Adrenal gland (tissue), 12 donors: Measurements from ENCODE around the gene MYO9B. TPM values are rescaled to one million over a fixed set of nuclear protein-coding genes. Genes with fewer than 3 reads are reported as not detected.
A peak's percentile ranks its signal among the peaks of the same experiment; 100 is the strongest.

Experiments used
- DNase-seq, 7 donors: peaks; one replicate each; pipeline ENCODE4 v3.0.0-alpha.2; 2019 to 2020
- H3K27ac ChIP-seq, 5 donors: fragments of 200-600 bp; sonication (generic) in 4 of 5; 1 replicate in 3 of 5; 2 replicates in 2 of 5; pipeline versions ENCODE4 v1.5.1 to v1.8.0; 2016 to 2020; ENCODE audit warnings: mild to moderate bottlenecking in 1 of 5
- H3K27me3 ChIP-seq: fragments of 200-600 bp; 2 replicates; pipeline ENCODE4 v1.8.0; 2021
- H3K36me3 ChIP-seq, 2 donors: fragments of 200-600 bp; replicated peaks in 1 of 2; 1 replicate in 1 of 2; 2 replicates in 1 of 2; pipeline versions ENCODE4 v1.5.1 to v1.8.0; 2018 to 2022
- H3K4me1 ChIP-seq, 2 donors: fragments of 200-600 bp; replicated peaks in 1 of 2; 1 replicate in 1 of 2; 2 replicates in 1 of 2; pipeline versions ENCODE4 v1.5.1 to v1.8.0; 2018 to 2021
- H3K4me3 ChIP-seq, 4 donors: fragments of 200-600 bp; sonication (generic) in 3 of 4; one replicate each; pipeline ENCODE4 v1.5.1; 2016 to 2018
- H3K9me3 ChIP-seq, 3 donors: fragments of 200-600 bp; sonication (generic) in 1 of 3; replicated peaks in 1 of 3; 1 replicate in 2 of 3; 2 replicates in 1 of 3; pipeline versions ENCODE4 v1.5.1 to v1.8.0; 2016 to 2021
- CTCF ChIP-seq, 6 experiments: fragments of 450-650 bp in 4 of 6; fragments of 200-600 bp in 2 of 6; sonication (generic) in 1 of 6; IDR thresholded peaks; 1 replicate in 5 of 6; 2 replicates in 1 of 6; pipeline versions ENCODE4 v1.5.1 to v1.8.0; 2016 to 2021; ENCODE audit warnings: antibody characterized with exemption in 6 of 6, mild to moderate bottlenecking in 2 of 6, moderate library complexity in 1 of 6
- POLR2A ChIP-seq, 2 donors: fragments of 450-650 bp; IDR thresholded peaks; one replicate each; pipeline ENCODE4 v1.6.1; 2017; ENCODE audit warnings: antibody characterized with exemption in 2 of 2, mild to moderate bottlenecking in 2 of 2, moderate library complexity in 1 of 2
- WGBS, 4 donors: extraction: QIAGEN DNeasy Blood & Tissue Kit in 2 of 4; methylation state at CpG; one replicate each; pipeline versions ENCODE4 v1.1.5 to v1.1.7; 2013 to 2017; 5-methylcytosine and 5-hydroxymethylcytosine counted together
- intact Hi-C, 2 donors: fragments of 100-400 bp; cut with DNase I; formaldehyde crosslinking; loops; one replicate each; pipeline versions ENCODE4 v1.14.1 to v1.15.0; 2022 to 2023
- polyA plus RNA-seq, 3 donors: library from polyadenylated mRNA; stranded (reverse); fragments of 200-250 nt in 2 of 3; fragments of 350-450 nt in 1 of 3; fragmentation: Illumina TruSeq in 1 of 3; extraction: RNeasy Lipid Tissue Mini Kit (QIAGEN cat#74804) in 1 of 3; gene quantifications; one replicate each; pipeline ENCODE4 v1.2.3, GENCODE V29; 2013 to 2014
- total RNA-seq, 9 donors: library from RNA; depleted of rRNA in 4 of 9; stranded (reverse); fragments of >200 nt in 4 of 9; fragments of 120-200 nt in 1 of 9; fragmentation: NEBNext Ultra II Directional in 1 of 9; extraction: Animal tissue kit (Norgen Biotek cat#: 25700) in 1 of 9; gene quantifications; one replicate each; pipeline versions ENCODE4 v1.1.0 to v1.2.4, GENCODE V29; 2013 to 2023
- donor health status: healthy with polysubstance abuse.
- donor health status: Bipolar disorder and iron deficiency.
- donor health status: DM: yes; HTN: yes; CAD: no.
- donor health status: DM: no; HTN: no; CAD: no.
- donor health status: DM: no; HTN: no; CAD: no.
- donor health status: DM: yes; HTN: yes; CAD: no.

MYO9B gene
- total and polyA plus RNA-seq, 12 donors, result 23.6 to 236 (median 86.3) TPM

GRCh38 chr19:17080440-17080801, 4.8 kb downstream of the MYO9B start:
- peak overlapping the region in 1 of 4 donors; percentile 43 for H3K4me3 ChIP-seq
- no peak for TF ChIP-seq POLR2A (IDR thresholded peaks at IDR 0.05)
- TF ChIP-seq CTCF (IDR thresholded peaks at IDR 0.05), result peak in 2 of 6 experiments; percentile 4 to 31
- peaks cover 20 to 54% of the 10 kb centered on the region in 2 donors for H3K4me1 ChIP-seq
- DNase-seq, result no peak
- H3K36me3 ChIP-seq, result no peaks in the 10 kb centered on the region
- no peaks in the 10 kb centered on the region for H3K27me3 ChIP-seq
- peak overlapping the region; percentile 63 to 97 (median 95) for H3K27ac ChIP-seq
- intact Hi-C loops, result loop anchor here in 1 of 2 donors (5.0 kb wide), 1 partner anchor 57 kb away; no protein-coding TSS in a partner anchor
- H3K9me3 ChIP-seq, result no peaks in the 10 kb centered on the region
- WGBS, 4 donors, result 66 to 82% (median 67%) methylated on average over 3 to 4 of the region's 4 CpGs

- H3K4me1 ChIP-seq, result peaks cover 14 to 49% of the 10 kb centered on the region in 2 donors
- peak overlapping the region in 2 of 5 donors; percentile 20 to 26 for H3K27ac ChIP-seq
- H3K27me3 ChIP-seq, result no peaks in the 10 kb centered on the region
- DNase-seq, result peak in 2 of 7 donors; percentile 41 to 43
- no peaks in the 10 kb centered on the region for H3K9me3 ChIP-seq
- no peak for TF ChIP-seq POLR2A (IDR thresholded peaks at IDR 0.05)
- TF ChIP-seq CTCF (IDR thresholded peaks at IDR 0.05), result no peak
- WGBS, 4 donors, result 68 to 84% (median 73%) methylated on average over 10 to 20 of the region's 20 CpGs
- H3K36me3 ChIP-seq, result peaks cover 0 to 3% of the 10 kb centered on the region in 2 donors
- intact Hi-C loops, result loop anchor here in 1 of 2 donors (5.0 kb wide), 1 partner anchor 55 kb away; no protein-coding TSS in a partner anchor
- H3K4me3 ChIP-seq, result no peak overlapping the region
Measured at GRCh38 chr19:17081672-17082630, 6.4 kb downstream of the MYO9B start.

- no peaks in the 10 kb centered on the region for H3K27me3 ChIP-seq
- no peaks in the 10 kb centered on the region for H3K9me3 ChIP-seq
- no peak overlapping the region for H3K4me3 ChIP-seq
- peaks cover 0 to 31% of the 10 kb centered on the region in 2 donors for H3K4me1 ChIP-seq
- 78 to 90% (median 88%) methylated on average over 13 to 14 of the region's 14 CpGs for WGBS, 4 donors
- no peak for DNase-seq
- no peak overlapping the region for H3K27ac ChIP-seq
- no peak for TF ChIP-seq CTCF (IDR thresholded peaks at IDR 0.05)
- TF ChIP-seq POLR2A (IDR thresholded peaks at IDR 0.05), result no peak
- H3K36me3 ChIP-seq, result peaks cover 0 to 3% of the 10 kb centered on the region in 2 donors
- intact Hi-C loops, result no loop called here
Measured at GRCh38 chr19:17086120-17086519, 10.5 kb downstream of the MYO9B start.

GRCh38 chr19:17086834-17087233, 11.3 kb downstream of the MYO9B start:
- TF ChIP-seq CTCF (IDR thresholded peaks at IDR 0.05) (no peak), POLR2A (IDR thresholded peaks at IDR 0.05) (no peak)
- intact Hi-C loops, result no loop called here
- no peak overlapping the region for H3K27ac ChIP-seq
- no peak for DNase-seq
- no peaks in the 10 kb centered on the region for H3K9me3 ChIP-seq
- H3K4me3 ChIP-seq, result no peak overlapping the region
- 83 to 93% (median 84%) methylated on average over 5 to 6 of the region's 6 CpGs for whole genome bisulfite sequencing, 4 donors
- H3K36me3 ChIP-seq, result peaks cover 0 to 3% of the 10 kb centered on the region in 2 donors
- peaks cover 0 to 32% of the 10 kb centered on the region in 2 donors for H3K4me1 ChIP-seq
- H3K27me3 ChIP-seq, result no peaks in the 10 kb centered on the region
